ENCODE measurements around the gene GPS2.
"Not testable (repeated sequence)": the region's sequence is repeated elsewhere in the genome, so short reads cannot be mapped to it uniquely, and the experiment has no call there.

Gene GPS2

GRCh38 chr17:7314719-7315569 is at the start of gene GPS2:
GPS2 (minus strand) TSS chr17:7315360; CDS start chr17:7315052, 308 bp downstream.
- DNase-seq: peak; percentile 94

GRCh38 chr17:7363311-7363710 is 48.2 kb upstream of the GPS2 start:
- DNase-seq: no peak

GRCh38 chr17:7361906-7362305 is 46.7 kb upstream of the GPS2 start:
- DNase-seq: no peak

GRCh38 chr17:7357381-7357780 is 42.2 kb upstream of the GPS2 start:
- no peak for DNase-seq

- DNase-seq: no peak
Measured at GRCh38 chr17:7356756-7357155, 41.6 kb upstream of the GPS2 start.

- peak; percentile 79 for DNase-seq
Measured at GRCh38 chr17:7356072-7356549, 41.0 kb upstream of the GPS2 start.

GRCh38 chr17:7355573-7355972 is 40.4 kb upstream of the GPS2 start:
- DNase-seq: no peak

GRCh38 chr17:7355053-7355452 is 39.9 kb upstream of the GPS2 start, which contains the start of gene TMEM95:
TMEM95 (plus strand) TSS chr17:7355156; CDS start chr17:7355205, 49 bp downstream.
- DNase-seq: peak; percentile 62

GRCh38 chr17:7354262-7354843 is 39.2 kb upstream of the GPS2 start:
- DNase-seq: no peak

GRCh38 chr17:7352910-7353635 is 37.9 kb upstream of the GPS2 start:
- DNase-seq: no peak

GRCh38 chr17:7352503-7352889 is 37.3 kb upstream of the GPS2 start:
- no peak for DNase-seq

- peak; percentile 91 for DNase-seq
Measured at GRCh38 chr17:7351665-7352502, 36.7 kb upstream of the GPS2 start, which contains the start of gene KCTD11. KCTD11 (plus strand) TSS chr17:7352162.

- DNase-seq: no peak
Measured at GRCh38 chr17:7348478-7349242, 33.5 kb upstream of the GPS2 start.

GRCh38 chr17:7347630-7348477 is 32.7 kb upstream of the GPS2 start:
- DNase-seq: peak; percentile 34

GRCh38 chr17:7346761-7347614 is 31.8 kb upstream of the GPS2 start:
- peak; percentile 31 for DNase-seq

- no peak for DNase-seq
Measured at GRCh38 chr17:7343250-7343649, 28.1 kb upstream of the GPS2 start.

GRCh38 chr17:7341842-7342241 is 26.7 kb upstream of the GPS2 start:
- no peak for DNase-seq

- no peak for DNase-seq
Measured at GRCh38 chr17:7340179-7340578, 25.0 kb upstream of the GPS2 start.

- DNase-seq: not testable (repeated sequence)
Measured at GRCh38 chr17:7337600-7337999, 22.4 kb upstream of the GPS2 start.
